GM12873 (cell line): ENCODE measurements around the gene TXLNG.

Source experiments
- TF ChIP-seq, protein P1 (sequence below): IDR thresholded peaks from 2 replicates; pipeline ENCODE4 v1.5.1; 2012; ENCODE audit warnings: low read depth, mild to moderate bottlenecking, moderate library complexity, low read length, control low read depth; ENCODE audit not compliant: insufficient read depth; ENCODE audit errors: missing control alignments

Gene TXLNG

GRCh38 chrX:16855363-16856075 lies 69.3 kb downstream of the TXLNG start:
- TF ChIP-seq, protein P1, sequence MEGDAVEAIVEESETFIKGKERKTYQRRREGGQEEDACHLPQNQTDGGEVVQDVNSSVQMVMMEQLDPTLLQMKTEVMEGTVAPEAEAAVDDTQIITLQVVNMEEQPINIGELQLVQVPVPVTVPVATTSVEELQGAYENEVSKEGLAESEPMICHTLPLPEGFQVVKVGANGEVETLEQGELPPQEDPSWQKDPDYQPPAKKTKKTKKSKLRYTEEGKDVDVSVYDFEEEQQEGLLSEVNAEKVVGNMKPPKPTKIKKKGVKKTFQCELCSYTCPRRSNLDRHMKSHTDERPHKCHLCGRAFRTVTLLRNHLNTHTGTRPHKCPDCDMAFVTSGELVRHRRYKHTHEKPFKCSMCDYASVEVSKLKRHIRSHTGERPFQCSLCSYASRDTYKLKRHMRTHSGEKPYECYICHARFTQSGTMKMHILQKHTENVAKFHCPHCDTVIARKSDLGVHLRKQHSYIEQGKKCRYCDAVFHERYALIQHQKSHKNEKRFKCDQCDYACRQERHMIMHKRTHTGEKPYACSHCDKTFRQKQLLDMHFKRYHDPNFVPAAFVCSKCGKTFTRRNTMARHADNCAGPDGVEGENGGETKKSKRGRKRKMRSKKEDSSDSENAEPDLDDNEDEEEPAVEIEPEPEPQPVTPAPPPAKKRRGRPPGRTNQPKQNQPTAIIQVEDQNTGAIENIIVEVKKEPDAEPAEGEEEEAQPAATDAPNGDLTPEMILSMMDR: no peak

DNA sequence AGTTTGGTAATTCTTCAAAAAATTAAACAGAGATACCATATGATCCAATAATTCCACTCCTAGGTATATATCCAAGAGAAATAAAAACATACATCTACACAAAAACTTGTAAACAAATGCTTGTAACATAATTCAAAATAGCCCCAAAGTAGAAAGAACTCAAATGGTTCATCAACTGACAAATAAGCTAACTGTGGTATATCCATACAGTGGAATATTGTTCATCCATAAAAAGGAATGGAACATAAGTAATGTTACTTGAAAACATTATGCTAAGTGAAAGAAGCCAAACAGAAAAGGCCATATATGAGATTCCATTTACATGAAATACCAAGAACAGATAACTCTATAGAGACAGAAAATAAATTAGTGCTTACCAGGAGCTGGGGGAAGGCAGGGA lies 70.5 kb downstream of the TXLNG start:
- TF ChIP-seq, protein P1: no peak

GRCh38 chrX:16862829-16863228 lies 76.6 kb downstream of the TXLNG start:
- TF ChIP-seq, protein P1: no peak

DNA sequence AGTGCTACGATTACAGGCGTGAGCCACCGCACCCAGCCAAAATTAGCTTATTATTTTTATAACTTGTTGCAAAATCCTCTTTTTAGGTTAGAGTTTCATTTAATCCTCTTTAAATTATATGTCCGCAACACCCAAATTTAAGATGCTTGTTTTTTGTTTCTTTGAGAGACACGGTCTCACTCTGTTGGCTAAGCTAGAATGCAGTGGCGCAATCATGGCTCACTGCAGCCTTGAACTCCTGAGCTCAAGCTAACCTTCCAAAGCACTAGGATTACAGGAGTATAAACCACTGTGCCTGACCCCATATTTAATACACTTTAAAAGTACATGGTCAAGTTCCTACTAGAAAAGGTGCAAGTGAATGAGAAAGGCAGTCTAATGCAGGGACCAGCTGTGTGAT lies 81.7 kb downstream of the TXLNG start:
- TF ChIP-seq, protein P1: no peak

DNA sequence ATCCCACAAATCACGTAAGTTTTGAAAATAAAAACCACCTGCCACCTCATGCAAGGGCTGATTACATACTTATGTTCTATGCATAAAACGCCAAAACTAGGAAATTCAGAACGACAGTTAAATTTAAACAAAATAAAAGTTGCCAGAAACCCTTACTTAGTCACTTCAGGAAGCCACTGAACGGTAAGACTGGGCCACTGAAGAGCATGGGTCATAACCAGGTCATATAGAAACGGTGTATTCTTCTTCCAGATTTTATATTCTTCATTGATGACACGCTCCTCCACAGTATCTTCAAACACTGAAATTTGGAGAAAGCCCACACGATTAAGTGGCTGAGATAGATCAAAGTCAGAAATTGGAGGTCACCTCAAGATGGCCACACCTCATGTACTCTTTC lies 82.7 kb downstream of the TXLNG start:
- TF ChIP-seq, protein P1: no peak

GRCh38 chrX:16869393-16870094 lies 83.3 kb downstream of the TXLNG start:
- TF ChIP-seq, protein P1: no peak

GRCh38 chrX:16870095-16870861 lies 84.0 kb downstream of the TXLNG start, which contains the start of gene RBBP7:
Gene RBBP7 (minus strand): TSS chrX:16870362. CDS start chrX:16870053, 309 bp downstream.
- TF ChIP-seq, protein P1: no peak
